ENCODE measurements around the gene TOX3. TPM values are rescaled to one million over a fixed set of nuclear protein-coding genes. Genes with fewer than 3 reads are reported as not detected.

The TOX3 gene
- total and polyA plus RNA-seq, 10 of the 15 experiments (the other 5 are each of a cell fraction or from before 2014, with no cell fraction given): not detected

- Histone ChIP-seq H3K4me2 (ENCODE audit: control insufficient read depth, insufficient read depth) (no peak overlapping the region), H3K27me3 (replicated peaks in 1 of 2; ENCODE audit: control insufficient read depth in 2 of 2, insufficient read depth in 2 of 2, low read length in 1 of 2) (peaks cover 2 to 3% of the 10 kb centered on the region in 2 experiments), H2AFZ (ENCODE audit: control insufficient read depth, low read depth, low read length) (no peak overlapping the region), H3K4me1 (ENCODE audit: control insufficient read depth, insufficient read depth, low read length) (no peaks in the 10 kb centered on the region), H3K9me3 (replicated peaks; ENCODE audit: control insufficient read depth, insufficient read depth, low read length) (no peaks in the 10 kb centered on the region), H3K4me3 (no peak overlapping the region), H4K20me1 (ENCODE audit: control insufficient read depth, insufficient read depth) (no peaks in the 10 kb centered on the region), H3K79me2 (ENCODE audit: control insufficient read depth, insufficient read depth, low read length) (no peaks in the 10 kb centered on the region), H3K27ac (ENCODE audit: control insufficient read depth, insufficient read depth) (no peak overlapping the region), H3K36me3 (ENCODE audit: control insufficient read depth in 2 of 2, insufficient read depth in 2 of 2, low read length in 1 of 2) (no peaks in the 10 kb centered on the region), H3K9ac (ENCODE audit: control insufficient read depth, insufficient read depth, low read length) (no peak overlapping the region)
- no peak for DNase-seq (ENCODE audit: low read depth, low spot score)
- WGBS (ENCODE audit: insufficient coverage, insufficient replicate concordance, low lambda C conversion rate, missing lambda C conversion rate): 63% methylated on average over 27 of the region's 79 CpGs
- ChIA-PET SMC1A (ENCODE audit: uncharacterized antibody, unreplicated experiment) (no interaction called here), CTCF (no interaction called here), POLR2A (no interaction called here), RAD21 (ENCODE audit: unreplicated experiment) (no interaction called here)
- TF ChIP-seq YY1 (IDR thresholded peaks at IDR 0.05; ENCODE audit: low read depth, low read length) (no peak), FOXM1 (IDR thresholded peaks at IDR 0.05; ENCODE audit: low read depth, low read length) (no peak), IRF4 (IDR thresholded peaks at IDR 0.05; ENCODE audit: low read depth, low read length) (no peak), BRCA1 (IDR thresholded peaks at IDR 0.05; ENCODE audit: low read depth, low read length) (no peak), PRDM15 (CRISPR knock-in tag; IDR thresholded peaks at IDR 0.05) (no peak), IKZF2 (IDR thresholded peaks at IDR 0.05) (no peak), NFYB (IDR thresholded peaks at IDR 0.05; ENCODE audit: insufficient read depth, low read depth, low read length) (no peak)
- BruUV-seq (replicated peaks): no TSS peak
- intact Hi-C loops (cut with micrococcal nuclease; ENCODE audit: unreplicated experiment): no loop called here
- ATAC-seq: no peak
- in situ Hi-C loops (cut with MboI): no loop called here
- FAIRE-seq: no peak
Measured at GRCh38 chr16:52546291-52547003, 496 bp downstream of the TOX3 start.
